ENCODE measurements around the gene UBE2E3. TPM values are rescaled to one million over a fixed set of nuclear protein-coding genes. Genes with fewer than 3 reads are reported as not detected.
A peak's percentile ranks its signal among the peaks of the same experiment; 100 is the strongest.

UBE2E3 gene
- total RNA-seq, 1 experiment from 2014 or later = 76.3 TPM

DNA sequence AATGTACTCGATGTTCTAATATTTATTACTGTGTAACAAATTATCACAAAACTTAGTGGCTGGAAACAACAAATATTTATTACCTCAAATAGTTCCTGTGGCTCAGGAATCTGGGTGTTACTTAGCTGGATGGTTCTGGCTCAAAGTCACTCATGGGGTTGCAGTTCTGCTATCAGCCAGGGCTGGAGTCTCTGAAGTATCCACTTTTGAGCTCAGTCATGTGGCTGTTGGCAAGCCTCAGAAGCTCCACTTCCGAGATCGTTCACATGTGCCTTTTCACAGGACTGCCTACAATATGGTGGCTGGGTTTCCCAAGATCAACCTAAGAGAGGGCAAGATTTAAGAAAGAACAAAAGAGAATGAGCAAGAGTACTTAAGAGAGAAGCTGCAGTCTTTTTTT, 19.4 kb upstream of the UBE2E3 start:
- DNase-seq (ENCODE audit: low spot score) (no peak), ATAC-seq (peak; percentile 52)
- H3K4me1 Mint-ChIP-seq = no peaks in the 10 kb centered on the region
- H3K27ac Mint-ChIP-seq = no peak overlapping the region
- TF ChIP-seq ZBTB21 (CRISPR knock-in tag; IDR thresholded peaks at IDR 0.05; ENCODE audit: borderline replicate concordance) (no peak), KAT7 (CRISPR knock-in tag; IDR thresholded peaks at IDR 0.05; ENCODE audit: borderline replicate concordance) (no peak), TEAD4 (CRISPR knock-in tag; IDR thresholded peaks at IDR 0.05) (no peak), RELA (CRISPR knock-in tag; IDR thresholded peaks at IDR 0.05; ENCODE audit: borderline replicate concordance) (no peak), ZNF121 (CRISPR knock-in tag; IDR thresholded peaks at IDR 0.05) (no peak), ZNF138 (CRISPR knock-in tag; conservative IDR thresholded peaks at IDR 0.05) (no peak)
- TF ChIP-seq, protein P1, sequence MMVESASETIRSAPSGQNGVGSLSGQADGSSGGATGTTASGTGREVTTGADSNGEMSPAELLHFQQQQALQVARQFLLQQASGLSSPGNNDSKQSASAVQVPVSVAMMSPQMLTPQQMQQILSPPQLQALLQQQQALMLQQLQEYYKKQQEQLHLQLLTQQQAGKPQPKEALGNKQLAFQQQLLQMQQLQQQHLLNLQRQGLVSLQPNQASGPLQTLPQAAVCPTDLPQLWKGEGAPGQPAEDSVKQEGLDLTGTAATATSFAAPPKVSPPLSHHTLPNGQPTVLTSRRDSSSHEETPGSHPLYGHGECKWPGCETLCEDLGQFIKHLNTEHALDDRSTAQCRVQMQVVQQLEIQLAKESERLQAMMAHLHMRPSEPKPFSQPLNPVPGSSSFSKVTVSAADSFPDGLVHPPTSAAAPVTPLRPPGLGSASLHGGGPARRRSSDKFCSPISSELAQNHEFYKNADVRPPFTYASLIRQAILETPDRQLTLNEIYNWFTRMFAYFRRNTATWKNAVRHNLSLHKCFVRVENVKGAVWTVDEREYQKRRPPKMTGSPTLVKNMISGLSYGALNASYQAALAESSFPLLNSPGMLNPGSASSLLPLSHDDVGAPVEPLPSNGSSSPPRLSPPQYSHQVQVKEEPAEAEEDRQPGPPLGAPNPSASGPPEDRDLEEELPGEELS (CRISPR knock-in tag; IDR thresholded peaks at IDR 0.05) = no peak
- TF ChIP-seq, protein P2, sequence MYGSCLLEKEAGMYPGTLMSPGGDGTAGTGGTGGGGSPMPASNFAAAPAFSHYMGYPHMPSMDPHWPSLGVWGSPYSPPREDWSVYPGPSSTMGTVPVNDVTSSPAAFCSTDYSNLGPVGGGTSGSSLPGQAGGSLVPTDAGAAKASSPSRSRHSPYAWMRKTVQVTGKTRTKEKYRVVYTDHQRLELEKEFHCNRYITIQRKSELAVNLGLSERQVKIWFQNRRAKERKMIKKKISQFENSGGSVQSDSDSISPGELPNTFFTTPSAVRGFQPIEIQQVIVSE (CRISPR knock-in tag; IDR thresholded peaks at IDR 0.05; ENCODE audit: borderline replicate concordance) = no peak
- TF ChIP-seq, protein P3, sequence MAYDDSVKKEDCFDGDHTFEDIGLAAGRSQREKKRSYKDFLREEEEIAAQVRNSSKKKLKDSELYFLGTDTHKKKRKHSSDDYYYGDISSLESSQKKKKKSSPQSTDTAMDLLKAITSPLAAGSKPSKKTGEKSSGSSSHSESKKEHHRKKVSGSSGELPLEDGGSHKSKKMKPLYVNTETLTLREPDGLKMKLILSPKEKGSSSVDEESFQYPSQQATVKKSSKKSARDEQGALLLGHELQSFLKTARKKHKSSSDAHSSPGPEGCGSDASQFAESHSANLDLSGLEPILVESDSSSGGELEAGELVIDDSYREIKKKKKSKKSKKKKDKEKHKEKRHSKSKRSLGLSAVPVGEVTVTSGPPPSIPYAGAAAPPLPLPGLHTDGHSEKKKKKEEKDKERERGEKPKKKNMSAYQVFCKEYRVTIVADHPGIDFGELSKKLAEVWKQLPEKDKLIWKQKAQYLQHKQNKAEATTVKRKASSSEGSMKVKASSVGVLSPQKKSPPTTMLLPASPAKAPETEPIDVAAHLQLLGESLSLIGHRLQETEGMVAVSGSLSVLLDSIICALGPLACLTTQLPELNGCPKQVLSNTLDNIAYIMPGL (CRISPR knock-in tag; IDR thresholded peaks at IDR 0.05) = no peak
- TF ChIP-seq, protein P4, sequence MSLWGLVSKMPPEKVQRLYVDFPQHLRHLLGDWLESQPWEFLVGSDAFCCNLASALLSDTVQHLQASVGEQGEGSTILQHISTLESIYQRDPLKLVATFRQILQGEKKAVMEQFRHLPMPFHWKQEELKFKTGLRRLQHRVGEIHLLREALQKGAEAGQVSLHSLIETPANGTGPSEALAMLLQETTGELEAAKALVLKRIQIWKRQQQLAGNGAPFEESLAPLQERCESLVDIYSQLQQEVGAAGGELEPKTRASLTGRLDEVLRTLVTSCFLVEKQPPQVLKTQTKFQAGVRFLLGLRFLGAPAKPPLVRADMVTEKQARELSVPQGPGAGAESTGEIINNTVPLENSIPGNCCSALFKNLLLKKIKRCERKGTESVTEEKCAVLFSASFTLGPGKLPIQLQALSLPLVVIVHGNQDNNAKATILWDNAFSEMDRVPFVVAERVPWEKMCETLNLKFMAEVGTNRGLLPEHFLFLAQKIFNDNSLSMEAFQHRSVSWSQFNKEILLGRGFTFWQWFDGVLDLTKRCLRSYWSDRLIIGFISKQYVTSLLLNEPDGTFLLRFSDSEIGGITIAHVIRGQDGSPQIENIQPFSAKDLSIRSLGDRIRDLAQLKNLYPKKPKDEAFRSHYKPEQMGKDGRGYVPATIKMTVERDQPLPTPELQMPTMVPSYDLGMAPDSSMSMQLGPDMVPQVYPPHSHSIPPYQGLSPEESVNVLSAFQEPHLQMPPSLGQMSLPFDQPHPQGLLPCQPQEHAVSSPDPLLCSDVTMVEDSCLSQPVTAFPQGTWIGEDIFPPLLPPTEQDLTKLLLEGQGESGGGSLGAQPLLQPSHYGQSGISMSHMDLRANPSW (CRISPR knock-in tag; conservative IDR thresholded peaks at IDR 0.05; ENCODE audit: low read depth) = no peak
- TF ChIP-seq, protein P5, sequence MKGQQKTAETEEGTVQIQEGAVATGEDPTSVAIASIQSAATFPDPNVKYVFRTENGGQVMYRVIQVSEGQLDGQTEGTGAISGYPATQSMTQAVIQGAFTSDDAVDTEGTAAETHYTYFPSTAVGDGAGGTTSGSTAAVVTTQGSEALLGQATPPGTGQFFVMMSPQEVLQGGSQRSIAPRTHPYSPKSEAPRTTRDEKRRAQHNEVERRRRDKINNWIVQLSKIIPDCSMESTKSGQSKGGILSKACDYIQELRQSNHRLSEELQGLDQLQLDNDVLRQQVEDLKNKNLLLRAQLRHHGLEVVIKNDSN (CRISPR knock-in tag; IDR thresholded peaks at IDR 0.05) = no peak
- TF ChIP-seq, protein P6, sequence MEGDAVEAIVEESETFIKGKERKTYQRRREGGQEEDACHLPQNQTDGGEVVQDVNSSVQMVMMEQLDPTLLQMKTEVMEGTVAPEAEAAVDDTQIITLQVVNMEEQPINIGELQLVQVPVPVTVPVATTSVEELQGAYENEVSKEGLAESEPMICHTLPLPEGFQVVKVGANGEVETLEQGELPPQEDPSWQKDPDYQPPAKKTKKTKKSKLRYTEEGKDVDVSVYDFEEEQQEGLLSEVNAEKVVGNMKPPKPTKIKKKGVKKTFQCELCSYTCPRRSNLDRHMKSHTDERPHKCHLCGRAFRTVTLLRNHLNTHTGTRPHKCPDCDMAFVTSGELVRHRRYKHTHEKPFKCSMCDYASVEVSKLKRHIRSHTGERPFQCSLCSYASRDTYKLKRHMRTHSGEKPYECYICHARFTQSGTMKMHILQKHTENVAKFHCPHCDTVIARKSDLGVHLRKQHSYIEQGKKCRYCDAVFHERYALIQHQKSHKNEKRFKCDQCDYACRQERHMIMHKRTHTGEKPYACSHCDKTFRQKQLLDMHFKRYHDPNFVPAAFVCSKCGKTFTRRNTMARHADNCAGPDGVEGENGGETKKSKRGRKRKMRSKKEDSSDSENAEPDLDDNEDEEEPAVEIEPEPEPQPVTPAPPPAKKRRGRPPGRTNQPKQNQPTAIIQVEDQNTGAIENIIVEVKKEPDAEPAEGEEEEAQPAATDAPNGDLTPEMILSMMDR (IDR thresholded peaks at IDR 0.05) = no peak
- TF ChIP-seq, protein P7, sequence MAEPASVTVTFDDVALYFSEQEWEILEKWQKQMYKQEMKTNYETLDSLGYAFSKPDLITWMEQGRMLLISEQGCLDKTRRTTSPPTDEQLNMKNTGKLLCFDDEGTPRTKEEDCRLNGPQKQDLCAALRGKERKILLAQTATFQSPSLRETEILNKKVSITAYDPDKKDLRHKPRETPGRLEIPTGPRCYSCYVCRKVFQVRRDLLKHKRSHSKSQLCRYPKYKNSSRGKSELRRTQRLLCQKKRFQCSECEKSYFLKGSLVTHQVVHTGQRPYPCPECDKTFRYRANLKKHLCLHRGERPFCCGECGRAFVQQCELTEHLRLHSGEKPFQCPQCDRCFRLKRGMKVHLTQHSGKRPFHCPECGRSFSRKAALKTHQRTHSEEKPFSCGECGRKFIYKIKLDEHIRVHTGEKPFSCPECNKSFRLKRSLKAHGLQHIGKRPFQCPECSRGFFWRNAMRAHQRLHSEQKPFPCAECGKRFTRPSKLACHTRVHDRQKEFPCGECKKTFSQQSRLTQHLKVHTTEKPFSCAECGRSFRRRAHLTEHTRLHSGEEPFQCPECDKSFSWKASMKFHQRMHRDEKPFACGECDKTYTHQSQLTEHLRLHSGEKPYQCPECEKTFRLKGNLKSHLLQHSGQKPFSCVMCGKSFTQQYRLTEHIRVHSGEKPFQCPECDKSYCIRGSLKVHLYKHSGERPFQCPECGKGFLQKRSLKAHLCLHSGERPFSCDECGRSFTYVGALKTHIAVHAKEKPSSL (CRISPR knock-in tag; conservative IDR thresholded peaks at IDR 0.05) = no peak
- TF ChIP-seq, protein P8, sequence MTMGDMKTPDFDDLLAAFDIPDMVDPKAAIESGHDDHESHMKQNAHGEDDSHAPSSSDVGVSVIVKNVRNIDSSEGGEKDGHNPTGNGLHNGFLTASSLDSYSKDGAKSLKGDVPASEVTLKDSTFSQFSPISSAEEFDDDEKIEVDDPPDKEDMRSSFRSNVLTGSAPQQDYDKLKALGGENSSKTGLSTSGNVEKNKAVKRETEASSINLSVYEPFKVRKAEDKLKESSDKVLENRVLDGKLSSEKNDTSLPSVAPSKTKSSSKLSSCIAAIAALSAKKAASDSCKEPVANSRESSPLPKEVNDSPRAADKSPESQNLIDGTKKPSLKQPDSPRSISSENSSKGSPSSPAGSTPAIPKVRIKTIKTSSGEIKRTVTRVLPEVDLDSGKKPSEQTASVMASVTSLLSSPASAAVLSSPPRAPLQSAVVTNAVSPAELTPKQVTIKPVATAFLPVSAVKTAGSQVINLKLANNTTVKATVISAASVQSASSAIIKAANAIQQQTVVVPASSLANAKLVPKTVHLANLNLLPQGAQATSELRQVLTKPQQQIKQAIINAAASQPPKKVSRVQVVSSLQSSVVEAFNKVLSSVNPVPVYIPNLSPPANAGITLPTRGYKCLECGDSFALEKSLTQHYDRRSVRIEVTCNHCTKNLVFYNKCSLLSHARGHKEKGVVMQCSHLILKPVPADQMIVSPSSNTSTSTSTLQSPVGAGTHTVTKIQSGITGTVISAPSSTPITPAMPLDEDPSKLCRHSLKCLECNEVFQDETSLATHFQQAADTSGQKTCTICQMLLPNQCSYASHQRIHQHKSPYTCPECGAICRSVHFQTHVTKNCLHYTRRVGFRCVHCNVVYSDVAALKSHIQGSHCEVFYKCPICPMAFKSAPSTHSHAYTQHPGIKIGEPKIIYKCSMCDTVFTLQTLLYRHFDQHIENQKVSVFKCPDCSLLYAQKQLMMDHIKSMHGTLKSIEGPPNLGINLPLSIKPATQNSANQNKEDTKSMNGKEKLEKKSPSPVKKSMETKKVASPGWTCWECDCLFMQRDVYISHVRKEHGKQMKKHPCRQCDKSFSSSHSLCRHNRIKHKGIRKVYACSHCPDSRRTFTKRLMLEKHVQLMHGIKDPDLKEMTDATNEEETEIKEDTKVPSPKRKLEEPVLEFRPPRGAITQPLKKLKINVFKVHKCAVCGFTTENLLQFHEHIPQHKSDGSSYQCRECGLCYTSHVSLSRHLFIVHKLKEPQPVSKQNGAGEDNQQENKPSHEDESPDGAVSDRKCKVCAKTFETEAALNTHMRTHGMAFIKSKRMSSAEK (CRISPR knock-in tag; IDR thresholded peaks at IDR 0.05; ENCODE audit: borderline replicate concordance) = no peak
- TF ChIP-seq, protein P9, sequence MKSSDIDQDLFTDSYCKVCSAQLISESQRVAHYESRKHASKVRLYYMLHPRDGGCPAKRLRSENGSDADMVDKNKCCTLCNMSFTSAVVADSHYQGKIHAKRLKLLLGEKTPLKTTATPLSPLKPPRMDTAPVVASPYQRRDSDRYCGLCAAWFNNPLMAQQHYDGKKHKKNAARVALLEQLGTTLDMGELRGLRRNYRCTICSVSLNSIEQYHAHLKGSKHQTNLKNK (CRISPR knock-in tag; IDR thresholded peaks at IDR 0.05) = no peak
- TF ChIP-seq, protein P10, sequence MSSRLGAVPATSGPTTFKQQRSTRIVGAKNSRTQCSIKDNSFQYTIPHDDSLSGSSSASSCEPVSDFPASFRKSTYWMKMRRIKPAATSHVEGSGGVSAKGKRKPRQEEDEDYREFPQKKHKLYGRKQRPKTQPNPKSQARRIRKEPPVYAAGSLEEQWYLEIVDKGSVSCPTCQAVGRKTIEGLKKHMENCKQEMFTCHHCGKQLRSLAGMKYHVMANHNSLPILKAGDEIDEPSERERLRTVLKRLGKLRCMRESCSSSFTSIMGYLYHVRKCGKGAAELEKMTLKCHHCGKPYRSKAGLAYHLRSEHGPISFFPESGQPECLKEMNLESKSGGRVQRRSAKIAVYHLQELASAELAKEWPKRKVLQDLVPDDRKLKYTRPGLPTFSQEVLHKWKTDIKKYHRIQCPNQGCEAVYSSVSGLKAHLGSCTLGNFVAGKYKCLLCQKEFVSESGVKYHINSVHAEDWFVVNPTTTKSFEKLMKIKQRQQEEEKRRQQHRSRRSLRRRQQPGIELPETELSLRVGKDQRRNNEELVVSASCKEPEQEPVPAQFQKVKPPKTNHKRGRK (CRISPR knock-in tag; IDR thresholded peaks at IDR 0.05; ENCODE audit: borderline replicate concordance) = no peak
- ChIA-PET POLR2A (no interaction called here), CTCF (no interaction called here)
- no peak overlapping the region for H3K4me3 Mint-ChIP-seq
- no peaks in the 10 kb centered on the region for H3K27me3 Mint-ChIP-seq (ENCODE audit: low read depth)
- H3K36me3 Mint-ChIP-seq = no peaks in the 10 kb centered on the region
- H3K9me3 Mint-ChIP-seq = no peaks in the 10 kb centered on the region
